COLO829 (cell line): Measurements from ENCODE around the gene MRPL34.
"Not testable (repeated sequence)": the region's sequence is repeated elsewhere in the genome, so short reads cannot be mapped to it uniquely, and the experiment has no call there.

ENCODE experiments used
- DNase-seq: peaks from one replicate; pipeline ENCODE4 v3.0.0; 2012; ENCODE audit warnings: low spot score

MRPL34 gene

DNA sequence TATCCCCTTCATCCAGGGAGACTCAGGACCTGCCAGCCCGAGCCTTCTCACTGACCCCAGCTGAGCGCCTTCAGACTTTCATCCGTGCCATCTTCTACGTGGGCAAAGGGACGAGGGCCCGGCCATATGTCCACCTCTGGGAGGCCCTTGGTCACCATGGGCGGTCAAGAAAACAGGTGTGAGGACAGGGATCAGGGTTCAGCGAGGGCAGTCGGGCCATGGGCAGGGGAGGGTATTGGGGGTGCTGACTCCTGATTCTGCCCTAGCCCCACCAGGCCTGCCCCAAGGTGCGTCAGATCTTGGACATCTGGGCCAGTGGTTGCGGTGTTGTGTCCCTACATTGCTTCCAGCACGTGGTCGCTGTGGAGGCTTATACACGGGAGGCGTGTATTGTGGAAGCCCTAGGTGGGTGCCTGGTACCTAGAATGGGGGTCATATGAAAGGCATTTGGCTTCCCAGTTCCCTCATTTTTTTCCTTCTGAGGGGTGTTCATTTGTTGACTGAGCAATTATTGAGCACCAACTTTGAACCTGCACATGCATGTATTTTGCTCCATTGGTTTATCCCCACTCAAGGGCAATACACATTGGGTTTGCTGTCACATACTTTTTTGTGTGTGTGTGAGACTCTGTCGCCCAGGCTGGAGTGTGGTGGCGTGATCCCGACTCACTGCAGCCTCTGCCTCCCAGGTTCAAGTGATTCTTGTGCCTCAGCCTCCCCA lies 20.1 kb upstream of the MRPL34 start:
- DNase-seq: no peak

DNA sequence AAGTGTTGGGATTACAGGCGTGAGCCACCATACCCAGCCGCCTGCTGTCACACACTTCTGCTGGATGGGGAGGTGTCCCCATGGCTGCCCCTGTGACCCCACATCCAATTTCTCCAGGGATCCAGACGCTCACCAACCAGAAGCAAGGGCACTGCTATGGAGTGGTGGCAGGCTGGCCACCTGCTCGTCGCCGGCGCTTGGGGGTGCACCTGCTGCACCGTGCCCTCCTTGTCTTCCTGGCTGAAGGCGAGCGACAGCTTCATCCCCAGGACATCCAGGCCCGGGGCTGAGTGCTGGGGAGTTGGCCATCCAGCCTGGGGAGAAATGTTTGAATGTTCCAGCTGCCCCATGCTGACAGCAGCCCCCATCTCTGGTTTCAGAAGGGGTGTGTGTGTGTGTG lies 19.4 kb upstream of the MRPL34 start:
- no peak for DNase-seq

DNA sequence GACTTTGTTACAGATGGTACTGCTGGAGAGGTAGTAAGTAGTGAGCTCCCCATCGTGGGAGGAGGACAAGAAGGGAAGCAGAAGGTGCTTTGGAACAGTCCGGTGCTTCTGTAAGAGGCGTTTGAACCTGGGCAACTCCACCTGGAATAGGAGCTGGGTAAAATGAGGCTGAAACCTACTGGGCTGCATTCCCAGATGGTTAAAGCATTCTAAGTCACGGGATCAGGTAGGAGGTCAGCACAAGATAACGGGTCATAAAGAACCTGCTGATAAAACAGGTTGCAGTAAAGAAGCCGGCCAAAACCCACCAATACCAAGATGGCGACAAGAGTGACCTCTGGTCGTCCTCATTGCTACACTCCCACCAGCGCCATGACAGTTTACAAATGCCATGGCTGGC lies 18.9 kb upstream of the MRPL34 start:
- DNase-seq: no peak

DNA sequence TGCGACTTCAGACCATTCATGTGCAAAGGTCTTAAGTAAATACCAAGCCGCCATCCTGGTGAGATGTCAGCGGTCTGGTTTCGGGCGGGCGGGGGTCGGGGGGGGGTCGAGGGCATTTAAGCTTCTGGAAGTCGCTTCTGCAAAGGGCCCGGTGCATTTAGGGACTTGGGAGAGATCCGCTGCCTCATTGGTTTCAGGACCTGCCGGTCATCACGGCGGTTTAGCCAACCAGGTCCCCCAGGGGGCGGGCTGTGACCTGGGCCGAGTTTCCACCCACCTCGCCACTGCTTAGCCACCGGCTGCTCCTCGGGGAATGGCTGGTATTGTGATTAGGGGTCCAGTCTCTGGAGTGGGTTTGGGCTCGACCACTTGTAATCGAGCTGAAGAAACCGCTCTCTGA lies 16.2 kb upstream of the MRPL34 start:
- DNase-seq: peak; percentile 52

DNA sequence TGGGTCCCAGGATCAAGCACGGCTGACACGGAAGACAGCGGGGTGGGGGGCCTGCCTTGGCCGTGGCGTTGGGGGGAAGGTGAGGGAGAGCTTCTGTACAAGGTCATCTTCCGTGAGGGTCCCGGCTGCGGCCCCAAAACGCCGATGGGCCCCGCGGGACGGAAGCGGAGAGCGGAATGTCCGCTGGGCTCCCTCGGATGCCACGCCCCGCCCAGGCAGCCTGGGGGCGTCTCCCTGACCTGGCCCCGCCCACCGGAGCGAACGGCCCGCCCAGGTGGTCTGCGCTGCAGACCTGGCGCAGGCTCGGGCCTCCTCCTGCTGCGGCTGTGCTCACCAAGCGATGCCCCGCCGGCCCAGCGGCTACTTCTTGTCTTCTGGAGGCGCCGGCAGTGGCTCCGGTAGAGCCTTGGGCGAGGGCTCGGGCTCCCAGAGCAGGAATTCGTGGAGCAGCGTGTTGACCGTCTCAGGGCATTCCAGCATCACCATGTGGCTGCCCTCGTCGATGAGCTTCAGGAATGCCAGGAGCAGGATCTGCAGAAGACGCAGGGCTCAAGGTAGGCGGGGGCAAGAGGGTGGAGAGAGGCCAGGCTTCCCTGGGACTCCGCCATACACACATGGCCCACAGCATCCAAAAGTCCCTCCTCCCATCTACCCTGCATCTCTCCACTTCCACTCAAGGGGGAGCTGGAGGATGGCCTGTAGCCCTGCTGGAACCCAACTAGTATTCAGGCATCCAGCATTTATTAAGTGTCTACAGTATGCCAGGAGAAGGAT lies 13.2 kb upstream of the MRPL34 start:
- DNase-seq: peak; percentile 96

DNA sequence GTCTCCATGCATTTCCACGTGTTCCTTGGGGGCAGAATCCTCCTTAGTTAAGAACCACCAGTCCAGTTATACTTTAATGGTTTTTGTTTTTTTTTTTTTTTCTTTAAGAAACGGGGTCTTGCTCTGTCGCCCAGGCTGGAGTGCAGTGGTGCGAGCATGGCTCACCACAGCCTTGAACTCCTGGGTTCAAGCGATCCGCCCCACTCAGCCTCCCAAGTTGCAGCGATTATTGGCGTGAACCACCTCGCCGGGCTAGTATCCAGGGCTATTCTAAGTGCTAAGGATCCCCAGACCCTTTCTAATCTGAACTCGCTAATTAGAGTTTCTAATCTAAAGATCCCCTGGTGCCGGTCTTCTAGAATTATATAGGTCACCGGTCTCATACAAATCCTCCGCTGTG lies 12.1 kb upstream of the MRPL34 start:
- DNase-seq: no peak

DNA sequence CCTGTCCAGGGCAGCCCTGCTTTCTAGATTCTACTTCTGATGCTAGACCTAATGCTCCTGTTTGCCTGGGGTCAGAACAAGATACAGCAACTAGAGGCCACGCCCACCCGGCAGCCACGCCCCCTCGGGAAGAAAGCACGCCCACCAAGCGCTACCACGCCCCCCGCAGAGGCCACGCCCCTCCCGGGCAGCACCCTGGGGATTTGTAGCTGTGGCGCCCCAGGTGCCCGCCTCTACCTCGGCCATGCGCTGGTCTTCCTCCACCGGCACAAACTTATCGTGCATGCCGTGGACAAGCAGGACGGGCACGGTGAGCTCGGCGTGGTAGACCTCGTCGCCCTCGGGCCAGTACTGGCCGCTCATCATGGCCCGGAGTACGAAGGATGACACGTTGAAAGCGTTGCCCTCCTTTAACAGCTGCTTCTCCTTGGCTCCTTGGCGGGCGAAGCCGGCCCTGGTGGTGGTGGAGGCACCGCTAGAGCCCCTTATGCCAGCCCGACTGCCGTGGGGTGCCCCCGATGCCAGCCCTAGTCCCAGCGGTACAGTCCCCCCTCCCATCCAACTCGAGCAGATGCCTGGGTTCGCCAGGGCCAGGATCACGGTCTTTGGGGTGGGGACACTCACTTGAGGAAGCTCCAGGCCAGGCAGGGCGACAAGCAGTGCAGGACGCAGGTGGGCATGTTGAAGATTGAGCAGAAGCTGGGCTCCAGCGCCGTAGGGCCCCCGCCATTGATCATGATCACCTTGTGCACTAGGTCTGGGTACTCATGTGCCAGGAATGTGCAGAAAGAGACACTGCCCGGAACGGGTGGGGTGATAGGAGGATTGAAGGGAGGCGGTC lies 11.4 kb upstream of the MRPL34 start:
- peak; percentile 84 for DNase-seq

DNA sequence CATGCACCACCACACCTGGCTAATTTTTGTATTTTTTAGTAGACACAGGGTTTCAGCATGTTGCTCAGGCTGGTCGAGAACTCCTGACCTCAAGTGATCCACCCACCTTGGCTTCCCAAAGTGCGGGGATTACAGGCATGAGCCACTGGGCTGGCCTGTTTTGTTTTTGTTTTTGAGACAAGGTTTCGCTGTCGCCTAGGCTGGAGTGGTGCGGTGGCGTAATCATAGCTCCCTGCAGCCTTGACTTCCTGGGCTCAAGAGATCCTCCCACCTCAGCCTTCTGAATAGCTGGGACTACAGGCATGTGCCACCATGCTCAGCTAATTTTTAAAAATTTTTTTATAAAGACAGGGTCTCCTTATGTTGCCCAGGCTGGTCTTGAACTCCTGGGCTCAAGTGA lies 10.1 kb upstream of the MRPL34 start:
- DNase-seq: not testable (repeated sequence)

DNA sequence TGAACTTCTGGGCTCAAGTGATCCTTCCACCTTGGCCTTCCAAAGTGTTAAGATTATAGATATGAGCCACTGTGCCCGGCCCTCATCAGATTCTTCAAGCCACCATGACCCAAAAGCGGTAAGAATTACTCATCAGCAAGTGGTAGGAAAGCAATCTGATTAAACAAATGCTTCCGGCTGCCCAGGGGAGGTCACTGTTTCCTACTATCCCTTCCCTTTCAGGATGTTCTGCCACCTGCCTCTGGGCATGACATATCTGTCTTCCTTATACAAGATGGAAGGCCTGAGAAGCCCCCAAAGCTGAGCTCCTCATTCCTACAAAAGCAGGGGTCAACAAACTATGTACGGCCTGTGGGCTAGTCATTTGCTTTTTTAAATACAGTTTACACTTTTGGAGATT lies 9.4 kb upstream of the MRPL34 start:
- DNase-seq: peak; percentile 35

DNA sequence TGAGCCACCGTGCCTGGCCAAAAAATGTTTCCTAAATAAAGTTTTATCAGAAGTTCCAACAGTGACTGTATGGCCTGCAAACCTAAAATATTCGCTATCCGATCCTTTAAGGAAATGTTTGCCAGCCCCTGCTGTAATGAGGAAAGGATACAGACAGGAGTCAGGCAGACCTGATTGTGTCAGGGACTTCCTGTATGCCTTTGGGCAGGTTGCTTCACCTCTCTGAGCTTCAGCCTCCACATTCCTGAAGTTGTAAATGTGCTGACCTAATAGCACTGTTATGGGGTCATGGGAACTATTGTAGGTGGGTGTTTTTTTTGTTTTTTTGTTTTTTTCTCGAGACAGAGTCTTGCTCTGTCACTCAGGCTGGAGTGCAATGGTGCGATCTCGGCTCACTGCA lies 8.7 kb upstream of the MRPL34 start:
- no peak for DNase-seq

DNA sequence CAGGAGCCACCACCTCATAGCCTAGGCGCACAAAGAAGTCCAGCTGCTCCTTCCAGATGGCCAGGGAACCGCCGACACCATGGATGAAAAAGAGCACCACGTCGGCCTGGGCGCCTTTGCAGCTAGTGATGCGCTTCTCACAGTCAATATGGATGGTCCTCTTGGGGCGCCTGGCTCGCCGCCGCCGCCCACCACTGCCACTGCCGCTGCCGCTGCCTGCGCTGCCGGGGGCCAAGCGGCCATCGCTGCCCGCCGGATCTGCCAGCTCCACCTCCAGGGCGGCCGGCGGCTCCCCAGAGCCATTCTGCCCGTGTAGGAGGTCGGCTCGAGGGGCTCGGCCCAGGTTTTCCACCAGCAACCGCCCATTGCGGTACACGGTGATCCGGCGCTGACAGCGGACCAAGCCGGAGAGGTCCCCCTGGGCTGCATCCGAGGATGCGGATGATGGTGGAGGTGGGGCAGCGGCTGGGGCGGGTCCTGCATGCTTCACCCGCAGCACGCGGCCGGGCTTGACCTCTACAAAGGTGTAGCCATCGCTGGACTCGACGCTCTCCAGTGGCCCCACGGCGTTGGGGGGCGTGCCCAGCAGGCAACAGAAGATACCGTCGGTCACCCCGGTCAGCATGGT lies 4.6 kb upstream of the MRPL34 start:
- DNase-seq: no peak

DNA sequence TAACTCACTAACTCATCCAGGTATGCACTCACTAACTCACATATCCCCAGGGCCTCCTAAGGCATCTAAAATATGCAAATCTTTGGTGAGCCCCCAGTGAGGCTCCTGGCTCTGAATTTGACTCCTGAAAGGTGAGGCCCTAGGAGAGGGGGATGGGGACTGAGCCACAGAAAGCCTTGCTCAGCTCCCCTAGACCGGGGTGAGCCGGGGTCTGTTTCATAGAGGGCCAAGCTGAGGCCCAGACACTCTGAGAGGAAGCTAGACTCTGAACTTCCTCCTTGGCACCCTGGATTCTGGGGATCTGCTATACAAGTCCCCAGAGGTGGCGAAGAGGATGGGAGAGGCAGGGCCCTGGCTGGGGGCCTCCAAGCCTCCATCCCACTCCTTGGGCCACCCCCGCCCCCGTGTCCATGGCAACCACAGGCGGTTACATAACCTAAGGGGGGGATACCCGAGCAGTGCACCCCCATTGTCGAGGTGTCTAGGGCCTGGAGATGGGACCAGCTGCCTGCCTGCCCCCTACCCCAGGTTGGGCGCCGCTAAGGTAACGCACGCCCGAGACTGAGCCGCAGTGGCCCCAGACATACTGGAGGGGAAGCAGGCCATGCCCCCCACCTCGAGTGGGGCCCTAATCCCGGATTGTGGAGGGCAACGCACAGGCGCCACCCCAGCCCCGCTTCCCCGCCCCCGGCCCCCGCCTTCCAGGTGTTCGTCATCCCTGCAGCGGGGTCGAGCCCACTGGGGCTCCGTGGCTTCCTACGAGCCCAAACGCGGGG lies 3.1 kb upstream of the MRPL34 start:
- DNase-seq: no peak

DNA sequence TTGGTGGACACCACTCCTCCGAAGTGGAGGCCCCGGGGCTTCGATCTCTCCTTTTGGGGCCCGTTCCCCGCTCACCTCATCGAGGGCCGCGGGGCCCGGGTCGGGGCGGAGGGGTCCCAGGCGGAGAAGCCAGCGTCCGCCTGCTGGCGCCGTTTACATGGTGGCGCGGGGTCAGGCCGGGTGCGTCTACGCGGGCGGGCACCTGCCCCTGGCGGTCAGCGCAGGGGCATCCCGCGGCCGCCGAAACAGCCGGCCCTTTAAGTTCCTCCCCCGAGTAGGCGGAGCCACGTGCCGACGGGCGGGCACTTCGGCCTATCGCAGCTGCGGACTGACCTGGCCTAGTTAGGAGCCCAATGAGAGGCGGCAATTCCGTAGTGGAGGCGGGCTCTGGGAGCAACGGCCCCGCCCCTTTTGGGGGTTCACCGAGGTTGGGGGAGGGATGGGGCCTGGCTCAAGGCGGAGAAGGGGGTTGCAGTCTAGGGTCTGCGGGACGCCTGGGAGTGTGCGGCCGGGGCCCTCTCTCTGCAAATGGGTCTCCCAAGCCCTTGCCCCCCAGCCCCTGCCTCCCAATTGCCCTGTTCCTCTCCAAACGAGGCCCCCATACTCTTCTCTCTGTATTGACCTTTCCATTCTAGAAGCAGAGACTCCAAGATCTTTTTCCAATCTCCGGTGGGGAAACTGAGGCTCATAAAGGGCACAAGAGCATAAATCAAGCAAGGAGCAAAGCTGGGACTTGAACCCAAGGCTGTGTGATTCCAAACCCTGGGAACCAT lies 2.3 kb upstream of the MRPL34 start, which contains the start of gene ABHD8:
TSS of gene ABHD8 (minus strand) at position 259 of the 773 bp plus-strand sequence. CDS start 1,809 bp downstream, outside the sequence.
- peak; percentile 85 for DNase-seq

DNA sequence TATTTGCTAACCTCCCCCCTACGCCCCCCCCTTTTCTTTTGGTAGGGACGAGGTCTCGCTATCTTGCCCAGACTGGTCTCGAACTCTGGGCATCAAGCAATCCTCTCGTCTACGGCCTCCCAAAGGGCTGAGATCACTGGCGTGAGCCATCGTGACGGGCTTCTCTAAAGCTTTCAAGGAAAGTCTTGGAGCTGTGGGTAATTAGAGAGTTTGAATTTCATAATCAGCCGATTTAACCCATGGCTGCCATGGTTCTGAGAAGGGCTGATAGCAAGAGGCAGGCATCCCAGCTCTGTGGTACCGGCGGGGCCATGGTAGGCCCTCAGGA lies 1.8 kb upstream of the MRPL34 start:
- no peak for DNase-seq

DNA sequence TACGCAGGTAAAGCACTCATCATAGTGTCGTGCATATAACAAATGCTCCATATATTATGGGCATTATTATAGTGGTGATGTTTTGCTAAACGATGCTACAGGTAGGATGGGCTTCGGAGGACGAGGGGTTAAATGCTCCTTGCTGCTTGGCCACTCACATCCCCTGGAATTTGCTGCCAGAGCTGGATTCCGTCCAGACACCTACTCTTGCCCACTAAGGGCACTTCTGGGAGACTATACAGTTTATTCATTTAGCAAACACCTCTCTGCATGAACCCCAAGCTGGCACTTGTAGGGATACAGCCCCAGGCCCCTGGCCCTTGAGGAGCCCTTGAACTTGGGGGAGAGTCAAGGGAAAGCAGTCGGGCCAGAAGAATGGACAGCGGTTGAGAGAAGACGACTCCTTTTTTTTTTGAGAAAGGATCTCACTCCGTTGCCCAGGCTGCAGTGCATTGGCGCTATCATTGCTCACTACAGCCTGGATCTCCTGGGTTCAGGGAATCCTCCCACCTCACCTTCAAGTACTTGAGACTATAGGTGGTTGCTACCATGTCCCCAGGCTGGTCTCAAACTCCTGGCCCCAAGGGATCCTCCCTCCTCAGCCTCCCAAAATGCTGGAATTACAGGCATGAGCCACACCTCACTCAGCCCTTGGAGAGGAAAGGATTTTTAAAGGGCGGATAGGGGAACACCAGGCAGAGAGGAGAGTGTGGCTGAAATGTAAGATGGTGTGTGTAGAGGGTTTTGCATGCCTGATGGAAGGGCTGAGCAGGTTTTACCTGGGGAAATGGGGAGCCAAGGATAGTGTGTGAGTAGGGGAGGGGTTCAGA lies 1.1 kb upstream of the MRPL34 start:
- no peak for DNase-seq

DNA sequence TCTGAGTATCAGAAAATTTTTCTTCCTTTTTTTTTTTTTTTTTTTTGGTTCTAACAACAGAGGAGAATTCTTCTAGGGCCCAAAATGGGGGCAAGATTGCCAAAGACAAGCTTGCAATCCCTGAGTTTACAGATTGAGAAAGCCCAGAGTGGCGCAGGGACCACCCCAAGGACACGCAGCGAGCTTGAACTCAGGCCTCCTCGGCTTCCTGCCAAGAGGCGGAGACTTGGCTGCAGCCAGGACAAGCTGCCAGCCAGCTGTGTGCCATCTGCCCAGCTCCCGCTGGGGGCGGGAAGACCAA lies 506 bp upstream of the MRPL34 start:
- no peak for DNase-seq

DNA sequence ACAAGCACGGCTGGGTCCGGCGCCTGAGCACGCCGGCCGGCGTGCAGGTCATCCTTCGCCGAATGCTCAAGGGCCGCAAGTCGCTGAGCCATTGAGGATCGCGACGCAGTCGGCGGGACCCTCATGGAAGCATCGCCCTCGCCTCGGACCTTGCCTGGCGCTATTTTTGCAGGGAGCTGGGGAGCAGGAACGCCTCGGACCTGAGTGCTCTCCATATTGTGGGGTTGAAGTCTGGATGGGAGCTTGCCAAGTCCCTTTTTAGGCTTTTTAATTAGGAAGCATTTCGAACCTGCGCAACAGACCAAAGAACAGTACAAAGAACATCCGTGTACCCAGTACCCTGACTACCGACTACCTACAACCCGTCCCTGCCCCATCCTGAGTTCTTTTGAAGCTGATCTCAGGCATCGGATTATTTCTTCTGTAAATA lies 628 bp downstream of the MRPL34 start:
- DNase-seq: no peak

DNA sequence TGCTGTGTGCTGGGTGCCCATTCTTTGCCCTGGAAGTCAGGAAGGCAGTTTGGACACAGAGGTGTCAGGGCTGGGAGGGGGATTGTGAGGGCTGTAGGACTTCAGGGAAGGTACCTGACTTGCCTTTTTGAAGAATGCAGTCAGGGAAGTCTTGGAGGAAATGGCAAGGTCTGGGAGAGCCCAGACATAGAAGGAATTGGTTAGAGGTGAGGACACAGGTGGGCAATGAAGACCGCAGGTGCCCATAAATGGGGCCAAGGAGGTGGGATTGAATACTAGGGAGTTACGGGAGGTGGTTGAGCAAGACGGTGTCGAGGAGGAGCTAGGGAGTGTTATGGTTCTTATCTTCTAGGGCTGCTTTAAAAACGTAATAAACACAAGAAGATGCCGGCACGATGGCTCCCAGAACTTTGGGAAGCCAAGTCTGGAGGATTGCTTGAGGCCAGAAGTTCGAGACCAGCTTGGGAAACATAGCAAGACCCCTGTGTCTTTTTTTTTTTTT lies 2.3 kb downstream of the MRPL34 start:
- no peak for DNase-seq

DNA sequence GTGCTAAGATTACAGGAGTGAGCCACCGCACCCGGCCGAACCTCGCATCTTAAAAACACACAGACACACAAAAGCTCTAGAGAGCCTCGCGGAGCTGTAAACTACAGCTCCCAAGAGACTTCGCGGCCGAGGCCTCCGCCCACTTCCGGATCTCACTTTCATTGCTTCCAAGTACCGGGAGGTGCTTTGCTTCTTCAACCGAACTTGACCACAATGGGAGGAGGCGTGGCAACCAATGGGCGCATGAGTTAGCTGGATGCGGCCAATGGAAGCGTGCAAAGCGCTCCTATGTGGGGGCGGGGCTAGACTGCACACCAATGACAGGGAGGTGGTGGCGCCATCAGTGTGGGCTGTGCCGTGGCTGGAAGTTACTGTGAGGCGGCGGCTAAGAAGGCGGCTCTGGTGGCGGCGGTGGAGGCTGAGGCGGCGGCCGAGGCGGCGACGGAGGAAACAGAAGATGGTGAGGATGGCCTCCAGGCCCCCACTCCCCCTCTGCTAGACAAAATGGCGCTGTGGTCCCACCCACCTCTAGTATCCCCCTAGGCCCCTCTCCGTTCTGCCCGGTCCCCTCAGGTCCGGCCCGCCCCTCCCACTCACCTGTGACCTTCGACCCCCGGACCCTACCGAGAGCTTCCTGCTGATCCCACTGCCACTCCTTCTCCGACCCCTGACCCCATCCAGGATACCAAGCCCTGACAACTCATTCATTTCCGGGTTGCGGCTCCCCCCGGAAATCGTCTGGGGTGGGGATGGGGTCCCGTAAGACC lies 3.7 kb downstream of the MRPL34 start, which contains the start of gene DDA1:
TSS of gene DDA1 (plus strand) at position 366 of the 767 bp plus-strand sequence. CDS start at position 458, 92 bp downstream.
- peak; percentile 99 for DNase-seq
